OCI-M2 (cell line): ENCODE measurements around the gene PRSS53.

Experiments
- DNase-seq: peaks from one replicate; lab custom pipeline; 2025; ENCODE audit not compliant: unreplicated experiment; lab: John Stamatoyannopoulos, UW

PRSS53 gene

GRCh38 chr16:31050280-31051030 lies 38.3 kb downstream of the PRSS53 start:
- no peak for DNase-seq

GRCh38 chr16:31043898-31044481 lies 44.8 kb downstream of the PRSS53 start:
- DNase-seq: no peak

- no peak for DNase-seq
These were observed 45.4 kb downstream of the PRSS53 start for GRCh38 chr16:31043352-31043751.

GRCh38 chr16:31042866-31043265 lies 45.9 kb downstream of the PRSS53 start:
- no peak for DNase-seq

GRCh38 chr16:31038993-31039392 lies 49.8 kb downstream of the PRSS53 start:
- no peak for DNase-seq

GRCh38 chr16:31036691-31037090 lies 52.1 kb downstream of the PRSS53 start:
- DNase-seq: no peak

- DNase-seq: no peak
These were observed 54.8 kb downstream of the PRSS53 start for GRCh38 chr16:31033709-31034492.
